Cardiac septum (tissue), 1 donor: ENCODE measurements around the gene TUBAL3. TPM values are rescaled to one million over a fixed set of nuclear protein-coding genes. Genes with fewer than 3 reads are reported as not detected.
"Not testable (repeated sequence)": the region's sequence is repeated elsewhere in the genome, so short reads cannot be mapped to it uniquely, and the experiment has no call there.

ENCODE experiments used
- DNase-seq: peaks from one replicate; pipeline ENCODE4 v3.0.0-alpha.2; 2020; ENCODE audit warnings: low spot score
- intact Hi-C: fragments of 100-400 bp; cut with DNase I; formaldehyde crosslinking; loops from one replicate; pipeline ENCODE4 v1.14.0; 2022
- total RNA-seq: library from RNA; stranded (reverse); fragmentation: NEBNext Ultra II Directional; extraction: Animal tissue kit (Norgen Biotek cat#: 25700); gene quantifications from one replicate; pipeline ENCODE4 v1.2.1, GENCODE V29; 2021
- donor health status: DM: no; HTN: no; CAD: no.

Gene TUBAL3
- total RNA-seq, 1 donor from 2014 or later = 0.40 TPM

DNA sequence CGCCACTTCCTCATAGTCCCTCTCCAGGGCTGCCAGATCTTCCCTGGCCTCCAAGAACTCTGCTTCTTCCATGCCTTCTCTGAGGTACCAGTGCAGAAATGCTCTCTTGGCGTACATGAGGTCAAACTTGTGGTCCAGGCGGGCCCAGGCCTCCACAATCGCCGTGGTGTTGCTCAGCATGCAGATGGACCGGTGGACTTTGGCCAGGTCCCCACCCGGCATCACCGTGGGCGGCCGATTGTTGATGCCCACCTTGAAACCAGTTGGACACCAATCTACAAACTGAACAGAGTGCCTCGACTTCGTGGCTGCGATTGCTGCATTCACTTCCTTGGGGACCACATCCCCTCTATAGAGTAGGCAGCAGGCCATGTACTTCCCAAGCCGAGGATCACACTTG is 11.1 kb downstream of the TUBAL3 start:
- no peak for DNase-seq
- intact Hi-C loops = no loop called here

DNA sequence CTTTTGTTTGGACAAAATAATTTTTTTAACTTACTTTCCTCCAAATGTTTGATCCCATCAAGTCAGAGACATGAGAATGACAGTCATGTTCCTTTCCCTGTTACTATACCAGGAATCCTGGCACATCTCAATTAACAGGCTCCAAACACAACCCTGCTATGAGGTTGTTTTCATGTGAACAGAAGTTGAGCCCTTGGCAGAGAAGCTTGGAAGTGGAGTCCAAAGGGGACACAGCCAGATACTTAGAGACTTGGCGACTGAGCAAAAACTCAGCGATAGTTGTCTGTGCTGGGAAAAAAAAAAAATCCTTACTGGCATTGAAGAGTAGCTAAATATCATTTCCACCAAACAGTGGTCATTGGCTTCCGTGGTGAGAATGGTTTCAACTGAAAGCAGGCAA is 12.8 kb downstream of the TUBAL3 start:
- intact Hi-C loops = no loop called here
- no peak for DNase-seq

DNA sequence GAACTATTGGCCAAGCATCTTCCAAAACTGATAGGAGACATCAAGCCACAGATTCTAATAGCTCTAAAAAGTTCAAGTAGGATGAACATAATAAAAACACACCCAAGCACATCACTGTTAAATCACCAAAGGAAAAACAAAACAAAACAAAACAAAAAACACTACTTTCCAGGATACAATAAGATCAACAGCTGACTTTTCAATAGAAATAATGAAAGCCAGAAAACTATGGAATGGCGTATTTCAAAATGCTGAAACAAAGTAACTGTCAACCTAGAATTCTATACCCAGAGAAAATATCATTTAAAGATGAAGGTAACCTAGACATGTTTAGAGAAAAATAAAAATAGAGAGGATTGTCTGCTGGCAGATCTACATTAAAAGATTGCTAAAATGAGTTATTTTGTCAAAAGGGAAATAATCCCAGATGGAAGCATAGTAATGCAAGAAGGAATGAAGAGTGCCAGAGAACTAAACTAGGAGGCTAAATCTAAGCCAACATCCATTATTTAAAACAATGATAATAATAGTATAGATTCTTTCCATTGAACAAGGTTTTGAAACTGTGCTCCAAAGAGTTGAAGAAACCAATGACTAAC is 13.9 kb downstream of the TUBAL3 start:
- intact Hi-C loops = no loop called here
- DNase-seq = no peak

DNA sequence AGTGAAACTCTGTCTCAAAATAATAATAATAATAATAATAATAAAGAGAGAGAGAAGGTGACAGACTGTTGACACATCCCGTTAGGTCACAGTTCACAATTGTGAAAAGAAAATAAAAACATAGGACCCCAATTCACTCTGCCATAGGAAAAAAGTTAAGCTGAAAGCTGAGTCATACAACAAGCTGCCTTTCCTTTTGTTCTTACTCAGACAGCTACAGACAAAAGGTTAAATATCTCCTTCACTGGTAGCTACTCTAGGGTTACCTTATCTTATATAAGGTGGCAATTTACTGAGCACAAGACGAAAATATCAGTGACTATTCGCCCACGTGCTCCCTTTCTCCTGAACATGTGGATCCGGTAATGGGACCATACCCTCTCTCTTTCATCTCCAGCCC is 17.5 kb downstream of the TUBAL3 start:
- intact Hi-C loops = loop anchor here (5.0 to 10.0 kb wide), 3 partner anchors 45 to 572 kb away; no protein-coding TSS in a partner anchor
- no peak for DNase-seq

DNA sequence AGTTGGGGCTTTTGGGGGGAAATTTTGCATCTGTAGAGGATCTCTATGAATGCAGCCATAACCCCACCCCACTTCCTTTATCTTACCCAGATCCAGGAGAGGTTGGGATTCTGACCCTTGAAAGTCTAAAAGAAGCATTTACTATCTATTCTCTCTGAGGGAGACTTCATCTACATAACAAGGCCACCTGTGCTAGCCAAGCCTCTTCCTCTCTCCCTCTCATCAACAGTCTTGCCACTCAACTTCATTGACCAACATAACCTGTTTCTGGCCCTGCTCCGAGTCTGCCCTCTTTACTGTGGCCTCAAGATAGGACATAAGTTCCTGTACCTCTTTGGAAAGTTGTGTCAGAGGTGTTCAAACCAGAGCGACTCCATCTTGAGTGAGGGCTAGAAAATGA is 19.4 kb downstream of the TUBAL3 start:
- intact Hi-C loops = loop anchor here (5.0 to 10.0 kb wide), 3 partner anchors 47 to 570 kb away; no protein-coding TSS in a partner anchor

DNA sequence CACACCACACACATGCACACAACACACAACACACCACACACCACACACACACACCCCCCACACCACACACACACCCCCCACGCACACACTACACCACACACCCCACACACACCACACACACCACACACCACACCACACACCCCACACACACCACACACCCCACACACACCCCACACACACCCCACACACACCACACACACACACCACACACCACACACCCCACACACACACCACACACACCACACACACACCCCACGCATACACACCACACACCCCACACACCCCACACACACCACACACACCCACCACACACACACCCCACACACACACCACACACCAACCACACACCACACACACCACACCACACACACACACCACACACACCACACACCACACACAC is 23.4 kb downstream of the TUBAL3 start:
- no peak for DNase-seq
- intact Hi-C loops = loop anchor here (5.0 to 10.0 kb wide), 3 partner anchors 84 to 566 kb away; no protein-coding TSS in a partner anchor

More for the DNA sequence above, 19.4 kb downstream of the TUBAL3 start:
- no peak for DNase-seq

DNA sequence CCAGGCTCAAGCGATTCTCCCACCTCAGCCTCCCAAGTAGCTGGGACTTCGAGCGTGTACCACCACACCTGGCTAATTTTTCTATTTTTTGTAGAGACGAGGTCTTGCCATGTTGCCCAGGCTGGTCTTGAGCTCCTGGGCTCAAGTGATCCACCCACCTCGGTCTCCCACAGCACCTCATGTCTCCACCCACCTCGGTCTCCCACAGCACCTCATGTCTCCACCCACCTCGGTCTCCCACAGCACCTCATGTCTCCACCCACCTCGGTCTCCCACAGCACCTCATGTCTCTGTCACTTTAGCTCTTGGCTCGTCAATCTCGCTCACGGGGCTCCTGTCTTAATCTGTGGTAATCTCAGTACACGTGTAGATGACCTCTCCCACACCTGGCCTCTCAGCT is 24.2 kb downstream of the TUBAL3 start:
- intact Hi-C loops = loop anchor here (5.0 to 10.0 kb wide), 3 partner anchors 83 to 566 kb away; no protein-coding TSS in a partner anchor
- not testable (repeated sequence) for DNase-seq

DNA sequence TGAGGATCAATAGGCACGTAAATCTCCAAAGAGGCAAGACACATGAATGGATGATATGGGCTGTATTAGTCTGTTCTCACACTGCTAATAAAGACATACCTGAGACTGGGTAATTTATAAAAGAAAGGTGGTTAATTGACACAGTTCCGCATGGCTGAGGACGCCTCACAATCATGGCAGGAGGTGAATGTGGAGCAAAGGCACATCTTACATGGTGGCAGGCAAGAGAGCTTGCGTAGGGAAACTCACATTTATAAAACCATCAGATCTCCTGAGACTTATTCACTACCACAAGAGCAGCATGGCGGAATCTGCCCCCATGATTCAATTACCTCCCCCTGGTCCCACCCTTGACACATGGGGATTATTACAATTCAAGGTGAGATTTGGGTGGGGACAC is 25.4 kb downstream of the TUBAL3 start:
- DNase-seq, intact Hi-C loops: not testable (repeated sequence)

DNA sequence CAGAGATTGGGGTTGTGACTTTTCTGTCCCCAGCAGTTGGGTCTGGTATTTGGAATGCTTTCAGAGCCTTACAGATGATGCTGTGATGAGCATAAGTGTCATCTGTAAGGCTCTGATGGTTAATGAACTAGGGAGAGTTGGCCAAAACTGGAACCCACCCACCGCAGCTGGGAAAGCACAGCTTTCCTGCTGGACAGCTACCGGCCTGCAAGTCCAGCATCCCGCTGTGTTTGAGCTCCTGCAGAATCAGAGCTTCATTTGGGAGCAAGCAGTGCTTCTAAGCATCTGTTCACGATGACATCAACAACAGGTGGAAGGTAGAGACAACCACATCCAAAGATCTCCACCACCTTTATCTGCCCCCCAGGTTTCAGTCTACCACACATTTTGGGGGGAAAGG is 28.2 kb downstream of the TUBAL3 start:
- no peak for DNase-seq
- intact Hi-C loops = no loop called here

DNA sequence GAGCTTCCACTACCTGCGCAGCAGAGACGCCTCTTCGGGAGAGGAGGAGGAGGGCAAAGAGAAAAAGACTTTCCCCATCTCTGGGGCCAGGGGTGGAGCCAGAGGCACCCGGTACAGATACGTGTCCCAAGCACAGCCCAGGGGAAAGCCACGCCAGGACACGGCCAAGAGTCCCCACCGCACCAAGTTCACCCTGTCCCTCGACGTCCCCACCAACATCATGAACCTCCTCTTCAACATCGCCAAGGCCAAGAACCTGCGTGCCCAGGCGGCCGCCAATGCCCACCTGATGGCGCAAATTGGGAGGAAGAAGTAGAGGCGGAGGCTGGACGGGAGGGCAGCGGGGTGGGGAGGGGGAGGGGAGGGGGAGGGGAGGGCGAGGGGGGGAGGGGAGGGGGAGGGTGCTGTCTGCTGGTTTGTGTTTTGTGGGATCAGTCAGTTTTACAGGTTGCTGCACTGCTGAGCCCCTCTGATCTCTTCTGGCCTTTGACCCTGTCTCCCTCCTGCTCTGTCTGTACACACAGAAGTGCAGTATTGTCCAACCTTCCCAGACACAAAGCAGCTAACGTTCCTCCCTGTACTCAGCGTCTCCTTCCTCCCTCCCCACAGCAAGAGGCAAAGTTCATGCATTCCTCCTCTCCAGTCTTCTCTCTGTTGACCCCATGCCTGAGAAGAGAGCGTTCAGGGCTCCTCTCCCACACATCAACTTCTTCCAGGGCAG is 30.6 kb downstream of the TUBAL3 start:
- no peak for DNase-seq
- intact Hi-C loops = no loop called here

DNA sequence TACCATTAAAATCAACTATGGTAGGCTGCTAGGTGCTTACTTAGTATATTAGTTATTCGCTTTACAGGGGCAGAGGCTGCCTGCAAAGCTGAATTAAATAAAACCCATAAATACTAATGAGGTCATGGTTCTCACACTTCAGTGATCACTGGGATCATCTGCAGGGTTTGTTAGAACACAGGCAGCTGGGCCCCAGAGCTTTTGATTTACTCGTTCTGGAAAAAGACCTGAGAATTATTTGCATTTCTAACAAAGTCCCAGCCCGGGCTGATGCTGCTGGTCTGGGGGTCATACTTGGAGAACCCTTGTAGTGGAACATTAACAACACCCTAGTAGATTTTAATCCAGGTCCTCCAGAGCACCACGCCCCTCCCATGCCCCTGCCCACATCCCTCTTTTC is 31.3 kb downstream of the TUBAL3 start:
- intact Hi-C loops = no loop called here
- DNase-seq = no peak

DNA sequence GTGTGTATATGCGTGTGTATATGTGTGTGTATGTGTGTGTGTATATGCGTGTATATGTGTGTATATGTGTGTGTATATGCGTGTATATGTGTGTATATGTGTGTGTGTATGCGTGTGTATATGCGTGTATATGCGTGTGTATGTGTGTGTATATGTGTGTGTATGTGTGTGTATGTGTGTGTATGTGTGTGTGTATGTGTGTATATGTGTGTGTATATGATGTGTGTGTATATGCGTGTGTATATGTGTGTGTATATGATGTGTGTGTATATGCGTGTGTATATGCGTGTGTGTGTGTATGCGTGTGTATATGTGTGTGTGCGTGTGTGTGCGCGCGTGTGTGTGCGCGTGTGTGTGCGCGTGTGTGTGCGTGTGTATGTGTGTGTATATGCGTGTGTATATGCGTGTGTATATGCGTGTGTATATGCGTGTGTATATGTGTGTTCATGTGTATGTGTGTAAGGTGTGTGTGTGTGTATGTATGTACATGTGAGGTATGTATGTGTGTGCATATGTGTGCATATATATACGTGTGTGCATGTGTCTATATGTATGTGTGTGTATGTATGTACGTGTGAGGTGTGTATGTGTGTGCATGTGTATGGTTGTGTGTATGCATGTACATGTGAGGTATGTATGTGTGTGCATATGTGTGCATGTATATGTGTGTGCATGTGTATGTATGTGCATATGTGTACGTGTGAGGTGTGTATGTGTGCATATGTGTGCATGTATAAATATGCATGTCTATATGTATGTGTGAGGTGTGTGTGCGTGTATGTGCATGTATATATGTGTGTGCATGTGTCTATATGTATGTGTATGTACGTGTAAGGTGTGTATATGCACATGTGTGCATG is 33.9 kb downstream of the TUBAL3 start:
- DNase-seq = no peak
- intact Hi-C loops = no loop called here

DNA sequence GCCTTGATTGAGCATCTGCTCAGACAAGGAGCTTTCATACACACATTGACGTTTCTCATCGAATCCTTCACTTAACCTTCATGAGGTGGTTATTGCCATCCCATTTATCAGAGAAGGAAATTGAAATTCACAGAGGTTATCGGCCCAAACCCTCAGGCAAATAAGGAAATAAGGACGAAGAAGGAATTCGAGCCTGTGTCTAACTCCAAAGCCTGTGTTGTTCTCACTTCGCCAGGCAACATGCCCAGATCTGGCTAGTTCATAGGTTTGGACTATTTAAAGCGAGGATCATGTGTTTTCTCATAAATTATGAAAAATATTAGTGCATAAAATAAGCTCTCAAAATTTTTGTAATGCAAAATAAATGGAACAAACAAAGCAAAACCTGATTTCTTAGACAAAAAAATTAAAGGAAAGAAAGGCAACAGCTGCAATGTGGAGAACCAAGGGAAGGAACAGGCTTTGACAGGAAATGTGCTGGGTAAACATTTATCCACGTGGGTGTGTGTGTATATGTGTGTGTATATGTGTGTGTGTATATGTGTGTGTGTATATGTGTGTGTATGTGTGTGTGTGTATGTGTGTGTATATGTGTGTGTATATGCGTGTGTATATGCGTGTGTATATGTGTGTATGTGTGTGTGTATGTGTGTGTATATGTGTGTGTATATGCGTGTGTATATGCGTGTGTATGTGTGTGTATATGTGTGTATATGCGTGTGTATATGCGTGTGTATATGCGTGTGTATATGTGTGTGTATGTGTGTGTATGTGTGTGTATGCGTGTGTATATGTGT is 35.1 kb downstream of the TUBAL3 start:
- DNase-seq = no peak
- intact Hi-C loops = no loop called here

DNA sequence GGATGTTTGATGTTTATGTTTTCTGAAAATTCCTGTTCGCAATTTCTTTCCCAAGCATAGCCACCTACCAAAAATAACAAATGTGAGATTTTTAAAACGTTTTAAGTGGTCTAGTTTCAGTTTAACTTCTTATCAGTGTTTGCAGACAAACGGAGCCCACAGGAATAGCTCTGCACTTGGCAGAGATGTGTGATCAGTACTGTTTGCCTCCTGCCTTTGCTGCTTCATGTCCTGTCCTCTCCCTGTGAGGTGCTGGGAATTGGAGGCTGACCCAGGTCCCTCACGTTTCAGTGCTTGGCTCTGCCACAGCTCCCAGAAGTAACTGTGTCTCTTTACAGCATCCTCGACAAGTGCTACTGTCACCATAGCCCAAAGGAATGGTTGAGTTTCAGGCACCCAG is 38.7 kb downstream of the TUBAL3 start:
- DNase-seq = no peak
- intact Hi-C loops = no loop called here

DNA sequence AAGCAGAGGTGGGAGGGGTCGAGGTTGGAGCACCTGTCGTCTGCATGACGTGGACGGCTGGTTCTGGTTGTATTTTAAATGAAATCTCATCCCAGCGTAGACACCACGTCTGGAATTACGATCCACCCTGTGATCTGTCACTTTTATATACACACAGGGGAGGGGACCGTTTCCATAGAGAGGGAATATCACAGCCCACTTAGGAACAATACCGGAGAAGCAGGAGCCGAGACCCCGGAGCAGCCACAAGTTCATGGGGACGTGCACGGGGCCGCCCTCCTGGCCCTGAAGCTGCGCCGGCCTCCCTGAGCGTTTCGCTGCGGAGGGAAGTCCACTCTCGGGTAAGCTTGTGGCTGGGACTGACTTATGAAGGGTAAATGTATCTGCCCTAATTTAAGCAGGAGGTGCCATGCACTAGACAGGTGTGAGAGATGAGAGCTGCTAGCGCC is 39.7 kb downstream of the TUBAL3 start, which contains the start of gene UCN3:
Gene UCN3, plus strand, starts transcription at position 77 of the 449 bp plus-strand sequence. CDS start 8,755 bp downstream, outside the sequence.
- no peak for DNase-seq
- intact Hi-C loops = no loop called here

DNA sequence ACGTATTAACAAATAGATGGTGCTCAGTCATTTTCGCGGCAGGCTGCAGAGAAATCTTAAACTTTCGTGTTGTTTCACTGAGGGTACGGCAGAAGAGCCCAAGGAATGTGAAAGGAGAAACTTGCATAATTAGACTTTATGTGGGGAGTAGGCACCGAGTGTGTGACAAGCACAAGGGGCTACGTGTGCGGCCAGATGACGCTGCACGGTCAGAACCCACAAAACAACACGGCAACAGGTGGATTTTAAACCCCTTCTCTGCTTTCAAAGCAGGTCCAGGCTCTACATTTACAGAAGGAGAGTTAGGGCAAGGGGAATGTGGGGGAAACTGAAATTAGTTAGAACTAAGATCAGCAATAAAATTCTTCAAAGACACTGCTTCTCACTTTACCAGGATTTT is 40.3 kb downstream of the TUBAL3 start:
- no peak for DNase-seq
- intact Hi-C loops = no loop called here

DNA sequence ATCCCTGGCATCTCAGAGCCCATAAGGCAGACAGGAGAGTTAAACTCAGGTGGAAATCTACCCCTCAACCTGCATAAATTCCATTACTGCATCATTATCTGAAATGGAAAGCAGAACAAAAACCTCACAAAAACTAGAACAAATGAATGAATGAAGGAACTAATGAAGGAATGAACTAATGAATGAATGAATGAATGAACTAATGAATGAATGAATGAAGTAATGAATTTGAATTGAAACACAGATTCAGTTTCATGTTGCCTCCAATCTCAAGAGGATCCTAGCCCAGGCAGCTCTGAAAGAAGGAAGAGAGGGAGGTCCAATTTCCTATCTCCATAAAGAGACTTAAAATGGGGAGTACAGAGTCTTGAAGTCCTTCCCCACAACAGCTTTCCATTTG is 41.8 kb downstream of the TUBAL3 start:
- DNase-seq = no peak
- intact Hi-C loops = no loop called here

DNA sequence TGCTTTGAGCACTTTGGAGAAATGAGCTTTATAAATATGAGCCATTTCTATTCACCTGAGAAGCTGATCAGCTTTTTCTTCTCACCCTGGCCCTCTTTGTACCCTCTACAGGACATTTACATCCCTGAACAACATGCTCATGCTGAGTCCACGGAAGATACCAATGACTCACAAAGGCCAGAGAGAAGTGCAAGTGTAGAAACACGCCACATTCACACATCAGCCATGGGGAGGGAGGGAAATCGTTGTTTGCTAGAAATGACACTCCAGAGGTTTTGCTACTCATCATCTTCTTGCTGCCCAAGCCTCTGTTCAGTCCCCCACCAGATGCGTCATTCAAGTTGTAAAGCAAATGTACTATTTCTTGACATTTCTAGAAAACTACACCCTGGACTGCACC is 42.7 kb downstream of the TUBAL3 start:
- no peak for DNase-seq
- intact Hi-C loops = no loop called here

DNA sequence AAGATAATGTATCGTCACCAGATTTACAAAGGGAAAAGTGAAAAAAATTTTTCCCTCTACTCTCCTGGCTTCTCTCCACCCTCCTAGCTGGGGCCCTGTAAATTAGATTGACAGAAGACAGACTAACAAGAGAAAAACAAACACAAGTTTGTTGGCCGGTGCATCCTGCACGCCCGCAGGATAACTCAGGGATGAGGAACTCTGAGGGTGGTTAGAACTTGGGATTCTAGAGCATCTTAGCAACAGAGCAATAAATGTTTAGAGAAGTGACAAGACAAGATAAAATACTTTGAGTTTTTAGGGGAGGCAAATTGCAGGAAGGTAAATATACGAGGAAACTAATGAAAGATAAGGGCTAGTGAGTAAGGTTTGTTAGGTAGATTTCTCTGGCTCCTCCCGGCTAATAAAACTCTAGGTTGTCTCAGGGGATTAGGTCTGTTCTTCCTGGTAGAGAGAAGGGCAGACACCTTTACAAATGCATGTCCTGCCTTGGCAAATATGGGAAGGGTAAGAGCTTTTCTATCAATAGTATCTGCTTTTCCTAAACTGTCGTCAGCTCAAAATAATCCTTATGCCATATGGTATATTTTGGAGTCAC is 44.2 kb downstream of the TUBAL3 start:
- intact Hi-C loops = no loop called here

More for the DNA sequence above, 44.2 kb downstream of the TUBAL3 start:
- no peak for DNase-seq
